Measurements from ENCODE around the gene AKAP13.

GRCh38 chr15:85618228-85618505 is 237.8 kb downstream of the AKAP13 start:
- TF ChIP-seq REST (tag by site-specific recombination; IDR thresholded peaks at IDR 0.05): no peak
- TF ChIP-seq CTCF (tag by site-specific recombination; IDR thresholded peaks at IDR 0.05): no peak
- TF ChIP-seq ZNF280C (tag by site-specific recombination; IDR thresholded peaks at IDR 0.05): no peak
- no peak for TF ChIP-seq SP2 (tag by site-specific recombination; IDR thresholded peaks at IDR 0.05)
- no peak for TF ChIP-seq ZSCAN18 (tag by site-specific recombination; IDR thresholded peaks at IDR 0.05)
- no peak for TF ChIP-seq TCF7L2 (IDR thresholded peaks at IDR 0.05; ENCODE audit: borderline replicate concordance, low read depth, low read length)
- TF ChIP-seq GLI4 (tag by site-specific recombination; IDR thresholded peaks at IDR 0.05): no peak
- TF ChIP-seq ELK4 (IDR thresholded peaks at IDR 0.05; ENCODE audit: borderline replicate concordance, low read depth, low read length): no peak
- no peak for TF ChIP-seq ZNF571 (tag by site-specific recombination; IDR thresholded peaks at IDR 0.05)
- TF ChIP-seq ZBTB1 (tag by site-specific recombination; IDR thresholded peaks at IDR 0.05): no peak
- no peak for TF ChIP-seq MZF1 (tag by site-specific recombination; IDR thresholded peaks at IDR 0.05; ENCODE audit: borderline replicate concordance)
- no peak for TF ChIP-seq ZNF146 (tag by site-specific recombination; IDR thresholded peaks at IDR 0.05)

Data from HEK293 (cell line).